NOMO-1 (cell line): ENCODE results near the gene C16orf78.

ENCODE experiments used
- DNase-seq, 2 experiments: peaks; one replicate each; lab custom pipeline; 2025; ENCODE audit not compliant: unreplicated experiment in 2 of 2; lab: John Stamatoyannopoulos, UW

C16orf78 gene

DNA sequence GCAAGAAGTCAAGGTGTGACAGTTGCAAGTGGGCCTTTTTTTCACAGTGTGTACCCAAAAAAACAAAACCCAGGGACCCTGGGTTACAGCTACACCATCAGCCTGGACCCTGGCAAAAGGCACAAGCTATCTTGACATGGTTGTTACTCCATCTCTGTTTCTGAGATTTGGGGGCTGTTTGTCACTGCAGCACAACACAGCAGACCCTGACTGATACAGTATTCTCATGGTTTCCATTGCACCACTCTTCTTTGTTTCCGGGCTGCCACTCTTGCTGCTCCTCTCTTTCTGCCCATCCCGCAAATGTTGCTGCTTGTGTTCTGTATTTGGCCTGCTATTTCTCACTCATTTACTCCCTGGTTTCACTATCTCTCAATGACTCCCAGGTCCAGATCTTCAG lies 55.2 kb downstream of the C16orf78 start:
- DNase-seq, result no peak

DNA sequence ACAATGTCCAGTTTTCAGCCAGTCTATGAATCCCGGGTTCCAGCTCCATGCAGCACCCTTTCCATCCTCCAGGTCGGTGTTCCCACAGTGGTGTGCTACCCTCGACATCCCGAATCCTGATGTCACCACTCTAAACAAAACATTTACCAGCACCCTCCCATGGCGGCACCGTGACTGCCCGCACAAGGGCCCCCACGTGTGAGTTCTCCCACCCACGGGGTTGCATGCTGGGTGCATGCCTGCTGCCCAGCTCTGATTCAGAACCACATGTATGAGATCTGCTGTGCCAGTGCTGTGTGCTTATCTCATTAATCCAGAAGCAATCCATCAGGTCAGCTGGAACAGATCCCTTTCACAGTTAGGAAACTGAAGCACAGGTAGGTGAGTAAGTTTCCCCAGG lies 57.4 kb downstream of the C16orf78 start:
- no peak for DNase-seq

DNA sequence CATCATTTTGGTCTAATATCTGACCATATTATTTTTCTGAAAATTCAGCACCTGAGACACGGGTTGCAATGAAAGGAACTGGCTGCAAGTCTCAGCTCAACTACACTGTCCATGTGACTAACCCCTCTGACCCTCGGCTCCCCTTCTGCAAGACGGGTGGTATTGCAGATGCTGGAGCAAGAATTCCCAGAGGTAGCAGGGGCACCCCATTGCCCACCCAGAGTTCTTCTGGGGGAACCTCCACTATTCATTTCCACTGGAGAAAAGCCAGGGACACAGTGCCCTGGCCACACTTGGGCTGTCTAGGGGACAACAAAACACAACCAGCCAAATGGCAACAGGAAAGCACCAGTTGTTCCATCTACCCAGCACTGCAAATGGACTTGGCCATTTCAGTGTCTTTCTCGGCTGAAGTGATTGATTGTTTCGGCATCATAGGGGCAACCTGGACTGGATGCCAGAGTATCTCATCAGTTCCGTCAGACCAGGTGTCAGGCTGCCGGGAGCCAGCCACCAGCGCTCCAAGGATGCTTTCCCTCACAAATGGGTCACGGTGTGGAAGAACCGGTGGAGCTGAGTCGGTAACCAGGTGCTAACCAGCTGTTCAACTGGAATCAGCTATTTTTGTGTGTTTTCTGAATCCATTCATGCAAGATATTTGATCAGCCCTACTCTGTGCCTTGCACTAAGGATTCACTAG lies 58.1 kb downstream of the C16orf78 start:
- DNase-seq, result no peak

DNA sequence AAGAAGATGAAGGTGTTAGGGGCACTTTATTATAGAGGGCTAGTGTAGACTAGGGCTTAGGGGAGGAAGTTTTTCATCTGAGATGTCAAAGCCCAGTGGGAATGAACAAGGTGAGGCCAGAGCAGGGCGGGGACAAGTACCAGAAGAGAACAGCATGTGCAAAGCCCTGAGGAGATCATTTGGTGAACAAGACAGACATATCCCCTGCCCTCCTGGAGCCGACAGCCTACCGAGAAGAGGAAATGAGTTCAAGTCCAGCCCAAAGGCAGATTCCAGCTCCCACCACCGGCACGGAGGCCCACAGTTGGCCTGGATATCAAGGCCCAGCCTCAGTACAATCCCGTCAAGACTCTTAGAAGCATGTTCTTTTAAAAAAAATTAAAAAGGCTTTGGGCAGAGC lies 61.1 kb downstream of the C16orf78 start:
- no peak for DNase-seq

DNA sequence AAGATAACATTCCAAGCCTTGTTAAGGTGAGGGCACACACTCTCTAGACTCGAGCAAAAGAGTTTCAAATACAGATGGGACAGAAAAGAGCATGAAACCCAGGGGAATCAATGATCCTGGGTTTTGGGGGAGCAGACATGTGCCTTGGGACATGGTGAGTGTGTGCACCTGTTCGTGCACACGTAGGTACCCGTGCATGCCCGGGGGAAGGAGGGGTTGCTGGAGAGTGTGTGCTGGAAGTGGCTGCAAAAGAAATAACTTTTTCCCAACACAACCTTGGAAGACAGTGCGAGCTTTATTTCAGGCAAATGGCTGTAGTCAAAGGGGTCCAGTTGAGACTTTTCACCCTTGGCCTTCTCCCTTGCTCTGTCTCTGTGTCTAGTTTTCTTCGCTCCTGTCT lies 62.6 kb downstream of the C16orf78 start:
- DNase-seq, result no peak

DNA sequence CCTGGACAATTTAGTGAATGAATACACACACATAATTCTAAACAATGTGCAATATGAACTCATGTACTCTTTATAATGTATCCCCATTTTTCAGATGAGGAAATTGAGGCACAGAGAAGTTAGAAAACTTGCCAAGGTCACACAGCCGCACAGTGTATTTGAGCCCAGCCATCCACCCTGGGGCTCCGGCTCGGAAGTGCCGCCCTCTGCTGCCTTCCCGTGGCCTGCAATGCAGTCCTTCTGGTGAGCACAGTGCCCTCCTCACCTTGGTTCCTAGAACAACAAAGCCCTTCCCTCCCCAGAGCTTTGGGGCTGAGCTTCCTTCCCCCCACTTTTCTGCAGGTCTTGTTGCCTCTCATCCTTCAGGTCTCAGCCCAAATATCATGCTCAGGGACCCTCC lies 63.7 kb downstream of the C16orf78 start:
- no peak for DNase-seq

DNA sequence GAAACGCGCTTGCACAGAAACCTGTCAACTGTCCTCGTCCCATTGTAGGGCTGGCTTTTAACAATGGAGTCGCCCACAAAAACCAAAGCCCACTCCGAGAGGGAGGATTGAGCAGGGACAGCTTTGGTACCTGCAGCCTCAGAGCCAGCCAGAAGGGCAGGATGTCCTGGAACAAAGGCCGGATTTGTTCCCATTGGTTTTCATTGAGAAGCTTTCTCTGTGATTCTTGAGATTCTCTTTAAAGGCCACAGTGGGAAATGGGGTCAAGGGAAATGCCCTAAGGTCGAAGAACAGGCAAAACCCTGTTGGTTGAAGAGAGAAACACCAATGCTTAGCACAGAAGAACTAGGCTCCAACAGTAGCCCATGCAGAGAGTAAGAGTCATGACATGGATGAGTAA lies 65.4 kb downstream of the C16orf78 start:
- DNase-seq, result no peak

DNA sequence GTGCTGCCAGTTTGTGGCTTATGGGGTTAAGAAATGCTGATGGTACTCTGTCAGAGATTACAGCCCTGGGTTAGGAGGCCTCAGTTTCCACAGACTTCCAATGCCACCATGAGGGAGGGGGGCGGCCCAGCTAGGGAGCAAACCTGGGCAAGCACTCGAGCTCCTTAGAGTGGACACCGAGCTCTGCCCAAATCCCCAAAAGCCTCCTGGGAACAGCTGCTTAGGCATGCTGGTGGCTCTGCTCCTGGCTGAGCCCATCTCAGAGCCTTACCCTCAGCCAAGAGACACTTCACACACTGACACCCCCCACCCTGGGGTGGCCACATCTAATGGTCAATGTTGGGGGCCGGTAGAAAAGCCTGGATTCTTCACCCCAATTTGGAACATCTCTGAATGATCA lies 66.1 kb downstream of the C16orf78 start:
- no peak for DNase-seq

DNA sequence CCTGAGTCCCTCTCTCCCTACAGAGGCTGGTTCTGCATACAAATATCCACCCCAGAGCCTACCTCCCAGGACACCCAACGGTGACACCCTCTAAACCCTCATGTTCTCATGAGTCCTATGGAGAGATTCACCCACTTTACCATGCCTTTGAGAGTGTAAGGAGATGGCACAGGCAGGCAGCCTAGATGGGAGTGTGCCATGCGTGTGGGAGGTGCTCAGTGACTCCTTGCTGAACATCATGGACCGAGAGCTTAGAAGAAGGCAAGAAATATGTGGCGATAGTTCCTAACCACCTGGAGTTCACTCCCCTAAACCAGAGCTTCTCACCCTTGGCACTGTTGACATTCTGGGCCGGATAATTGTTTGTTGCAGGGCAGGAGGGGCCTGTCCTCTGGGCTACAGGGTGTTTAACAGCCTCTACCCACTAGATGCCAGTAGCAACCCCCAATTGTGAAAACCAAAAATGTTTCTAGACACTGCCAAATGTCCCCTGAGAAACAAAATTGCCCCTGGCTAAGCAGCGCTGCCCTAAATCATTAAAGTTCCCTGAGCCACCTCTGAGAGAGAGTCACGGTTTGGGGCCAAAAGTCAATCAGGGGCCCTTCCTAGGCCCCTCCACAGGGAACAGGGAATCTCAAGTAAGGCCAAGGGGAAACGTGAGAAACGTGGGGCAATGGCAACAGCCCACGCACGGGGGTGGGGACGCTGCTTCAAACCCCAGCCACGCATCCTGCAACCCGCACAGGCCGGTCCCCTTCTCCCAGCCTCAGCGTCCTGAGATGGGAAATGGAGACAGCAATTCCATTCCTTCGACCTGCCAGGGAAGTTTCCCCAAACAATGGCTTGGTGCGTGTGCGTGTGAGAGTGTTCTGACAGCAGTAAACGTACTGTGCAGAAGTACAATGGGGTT lies 66.8 kb downstream of the C16orf78 start:
- no peak for DNase-seq

DNA sequence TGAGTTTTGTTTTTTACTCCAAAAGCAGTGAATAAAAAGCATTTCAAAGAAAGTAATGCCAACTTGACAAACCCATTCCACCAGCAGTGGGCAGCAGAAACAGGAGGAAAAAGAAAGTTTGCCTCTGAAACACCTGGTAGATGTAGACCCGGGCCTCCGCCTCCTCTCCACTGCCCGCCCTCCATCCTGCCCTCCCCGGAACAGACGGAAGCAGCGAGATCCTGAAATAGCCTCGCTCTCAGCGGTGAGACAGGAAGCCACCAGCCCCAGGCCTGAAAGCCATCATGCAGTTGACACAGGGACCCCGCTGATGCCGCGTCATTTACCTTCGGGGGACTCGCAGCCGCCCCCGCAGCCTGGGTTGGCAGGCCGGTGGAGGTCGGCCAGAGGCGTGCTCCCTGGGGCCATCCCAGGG lies 67.8 kb downstream of the C16orf78 start:
- DNase-seq, result peak in 1 of 2 experiments; percentile 20

DNA sequence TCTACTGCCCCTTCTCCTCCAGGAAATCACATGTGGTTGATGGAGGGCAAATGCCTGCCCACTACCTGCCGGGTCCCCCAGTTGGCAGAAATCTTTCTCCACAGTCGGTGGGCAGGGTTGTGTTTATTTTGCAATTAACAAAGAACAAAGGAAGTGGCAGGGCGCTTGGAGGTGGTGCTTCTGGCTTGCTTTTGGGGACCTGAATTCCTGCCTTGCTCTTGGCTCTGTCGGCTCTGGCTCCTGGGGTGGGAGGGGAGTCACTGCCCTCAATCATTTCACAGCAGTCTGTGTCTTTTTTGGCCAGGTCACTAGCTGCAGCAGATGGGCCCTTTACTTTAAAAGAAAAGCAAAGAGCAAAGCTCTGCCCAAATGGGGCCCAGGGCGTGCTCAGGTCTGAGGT lies 69.2 kb downstream of the C16orf78 start:
- no peak for DNase-seq

DNA sequence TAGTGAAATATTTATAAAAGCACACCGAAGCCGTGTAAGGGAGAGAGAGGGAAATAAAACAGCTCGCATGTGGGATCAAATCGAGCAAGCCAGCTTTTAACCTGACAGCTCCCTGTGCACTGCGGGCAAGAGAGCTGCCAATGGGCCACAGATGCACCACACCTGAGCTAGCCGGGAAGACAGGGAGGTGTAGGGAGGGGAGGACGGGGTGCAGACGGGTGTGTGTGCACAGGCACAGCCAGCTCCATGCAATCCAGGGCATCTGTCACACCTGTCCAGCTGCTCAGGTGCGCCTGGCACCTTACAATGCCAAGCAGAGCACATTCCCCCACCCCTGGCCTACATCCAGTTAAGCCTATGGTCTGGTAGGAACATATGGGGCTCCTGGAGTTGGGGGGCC lies 70.0 kb downstream of the C16orf78 start:
- DNase-seq, result no peak

DNA sequence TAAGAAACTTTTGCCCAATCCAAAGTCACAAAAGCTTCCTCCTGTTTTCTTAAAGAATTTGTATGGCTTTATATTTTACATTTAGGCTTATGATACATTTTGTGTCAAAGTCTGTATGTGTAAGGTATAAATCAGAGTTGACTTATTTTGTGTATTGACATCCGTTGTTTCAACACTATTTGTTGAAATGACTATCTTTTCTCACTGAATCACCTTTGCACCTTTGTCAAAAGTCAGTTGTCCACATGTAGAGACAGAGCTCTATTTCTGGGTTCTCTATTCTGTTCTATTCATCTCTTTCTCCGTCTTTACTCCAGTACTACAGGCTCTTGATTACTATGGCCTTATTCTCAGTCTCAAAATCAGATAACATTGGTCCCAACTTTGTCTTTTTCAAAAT lies 73.2 kb downstream of the C16orf78 start:
- DNase-seq, result no peak
